CD14-positive monocyte (primary cell): ENCODE measurements around the gene ITGA5. TPM values are rescaled to one million over a fixed set of nuclear protein-coding genes. Genes with fewer than 3 reads are reported as not detected.

Experiments used
- DNase-seq, 3 donors: peaks; one replicate each; pipeline ENCODE4 v3.0.0-alpha.2; 2011 to 2022
- H2AFZ ChIP-seq: 2 replicates; pipeline ENCODE4 v1.6.0; 2012; ENCODE audit warnings: mild to moderate bottlenecking, low read depth, low read length, inconsistent platforms; ENCODE audit not compliant: insufficient read depth, poor library complexity, severe bottlenecking
- H3K27ac ChIP-seq, 2 donors: 1 replicate in 1 of 2; 2 replicates in 1 of 2; pipeline ENCODE4 v1.5.1; 2012 to 2013; ENCODE audit warnings: low read length in 2 of 2, control low read depth in 1 of 2, inconsistent platforms in 1 of 2, low read depth in 1 of 2, mild to moderate bottlenecking in 1 of 2
- H3K27me3 ChIP-seq, 2 donors: one replicate each; pipeline versions ENCODE4 v1.6.0 to v1.6.1; 2011 to 2013; ENCODE audit warnings: low read length in 2 of 2; ENCODE audit not compliant: control insufficient read depth in 2 of 2, insufficient read depth in 2 of 2
- H3K36me3 ChIP-seq, 2 donors: replicated peaks in 1 of 2; 1 replicate in 1 of 2; 2 replicates in 1 of 2; pipeline versions ENCODE4 v1.5.1 to v1.6.1; 2012 to 2013; ENCODE audit warnings: low read length in 2 of 2, control low read depth in 1 of 2, inconsistent platforms in 1 of 2, mild to moderate bottlenecking in 1 of 2; ENCODE audit not compliant: insufficient read depth in 2 of 2, control insufficient read depth in 1 of 2
- H3K4me1 ChIP-seq, 2 donors: 1 replicate in 1 of 2; 2 replicates in 1 of 2; pipeline versions ENCODE4 v1.5.1 to v1.6.1; 2012 to 2013; ENCODE audit warnings: low read length in 2 of 2, control low read depth in 1 of 2, inconsistent platforms in 1 of 2, mild to moderate bottlenecking in 1 of 2, moderate library complexity in 1 of 2; ENCODE audit not compliant: insufficient read depth in 2 of 2, control insufficient read depth in 1 of 2
- H3K4me2 ChIP-seq: replicated peaks from 2 replicates; pipeline ENCODE3; 2012; ENCODE audit warnings: low read length, moderate library complexity, mild to moderate bottlenecking; ENCODE audit not compliant: poor library complexity, severe bottlenecking; ENCODE audit errors: extremely low read depth
- H3K4me3 ChIP-seq, 3 experiments: fragments of 200-600 bp in 1 of 3; sonication (generic) in 1 of 3; replicated peaks in 1 of 3; 1 replicate in 2 of 3; 2 replicates in 1 of 3; pipeline ENCODE4 v1.5.1; 2011 to 2013; ENCODE audit warnings: low read length in 3 of 3, mild to moderate bottlenecking in 3 of 3, control low read depth in 2 of 3, low read depth in 2 of 3, inconsistent platforms in 1 of 3, moderate library complexity in 1 of 3
- H3K79me2 ChIP-seq: 2 replicates; pipeline ENCODE4 v1.6.0; 2012; ENCODE audit warnings: mild to moderate bottlenecking, control low read depth, inconsistent platforms, low read length, moderate library complexity; ENCODE audit not compliant: insufficient read depth
- H3K9ac ChIP-seq: 2 replicates; pipeline ENCODE4 v1.6.0; 2017; ENCODE audit warnings: low read length, mild to moderate bottlenecking; ENCODE audit not compliant: insufficient read depth, poor library complexity, severe bottlenecking
- H3K9me3 ChIP-seq, 2 donors: replicated peaks in 1 of 2; 1 replicate in 1 of 2; 2 replicates in 1 of 2; pipeline versions ENCODE4 v1.5.1 to v1.6.1; 2012 to 2013; ENCODE audit warnings: low read length in 2 of 2, control low read depth in 1 of 2; ENCODE audit not compliant: control insufficient read depth in 1 of 2, insufficient read depth in 1 of 2
- H4K20me1 ChIP-seq: 2 replicates; pipeline ENCODE4 v1.6.0; 2012; ENCODE audit warnings: mild to moderate bottlenecking, low read length, control low read depth, moderate library complexity; ENCODE audit not compliant: insufficient read depth
- H3K27ac Mint-ChIP-seq, 7 donors: one replicate each; pipeline ENCODE4 v1.8.0; 2020; ENCODE audit warnings: mild to moderate bottlenecking in 7 of 7, mixed read lengths in 7 of 7, moderate library complexity in 6 of 7, inconsistent platforms in 2 of 7
- H3K27me3 Mint-ChIP-seq, 3 donors: one replicate each; pipeline ENCODE4 v1.8.0; 2021 to 2022; ENCODE audit warnings: low read depth in 3 of 3, mild to moderate bottlenecking in 3 of 3, mixed read lengths in 3 of 3, moderate library complexity in 3 of 3, inconsistent platforms in 1 of 3
- H3K36me3 Mint-ChIP-seq, 2 donors: one replicate each; pipeline ENCODE4 v1.8.0; 2020; ENCODE audit warnings: mixed read lengths in 2 of 2, inconsistent platforms in 1 of 2, mild to moderate bottlenecking in 1 of 2
- H3K4me1 Mint-ChIP-seq: one replicate; pipeline ENCODE4 v1.8.0; 2020; ENCODE audit warnings: mild to moderate bottlenecking, mixed read lengths
- H3K4me3 Mint-ChIP-seq, 2 donors: one replicate each; pipeline ENCODE4 v1.8.0; 2020; ENCODE audit warnings: mild to moderate bottlenecking in 2 of 2, mixed read lengths in 2 of 2, moderate library complexity in 1 of 2
- H3K9me3 Mint-ChIP-seq, 7 donors: one replicate each; pipeline ENCODE4 v1.8.0; 2020 to 2022; ENCODE audit warnings: mixed read lengths in 7 of 7, mild to moderate bottlenecking in 6 of 7, moderate library complexity in 6 of 7, inconsistent platforms in 2 of 7
- CTCF ChIP-seq: fragments of 200-600 bp; IDR thresholded peaks from one replicate; pipeline ENCODE4 v1.8.0; 2022; ENCODE audit warnings: antibody characterized with exemption, mild to moderate bottlenecking
- WGBS: methylation state at CpG from one replicate; pipeline ENCODE4 v1.1.5; 2013; ENCODE audit warnings: missing lambda C conversion rate; ENCODE audit not compliant: insufficient coverage; 5-methylcytosine and 5-hydroxymethylcytosine counted together
- intact Hi-C, 2 donors: fragments of 100-400 bp; cut with micrococcal nuclease; formaldehyde crosslinking; loops; one replicate each; pipeline versions ENCODE4 v1.15.0 to v1.15.1; 2023
- polyA plus RNA-seq, 3 donors: library from polyadenylated mRNA; depleted of rRNA in 1 of 3; unstranded in 2 of 3; stranded (reverse) in 1 of 3; fragments of 300-500 nt in 2 of 3; fragments of >200 nt in 1 of 3; fragmentation: Illumina TruSeq in 2 of 3; gene quantifications; 1 replicate in 2 of 3; 2 replicates in 1 of 3; pipeline ENCODE4 v1.2.3, GENCODE V29; 2012 to 2021

The ITGA5 gene
- polyA plus RNA-seq, 3 donors, result 85.5 to 142 (median 99.4) TPM

- no peaks in the 10 kb centered on the region for H4K20me1 ChIP-seq
- no peaks in the 10 kb centered on the region for H3K36me3 ChIP-seq
- H3K4me2 ChIP-seq, result no peak overlapping the region
- no peak for DNase-seq
- H3K4me1 ChIP-seq, result peaks cover 34 to 54% of the 10 kb centered on the region in 2 donors
- no peaks in the 10 kb centered on the region for H3K79me2 ChIP-seq
- H3K4me3 ChIP-seq, result no peak overlapping the region
- no peaks in the 10 kb centered on the region for H3K9me3 ChIP-seq
- no peak for TF ChIP-seq CTCF
- Mint-ChIP-seq H3K27ac (no peak overlapping the region), H3K4me3 (no peak overlapping the region), H3K9me3 (peaks cover 0 to 4% (median 0%) of the 10 kb centered on the region in 7 donors), H3K27me3 (peaks cover 9 to 14% (median 14%) of the 10 kb centered on the region in 3 donors), H3K36me3 (peaks cover 0 to 2% of the 10 kb centered on the region in 2 donors), H3K4me1 (peaks cover 67% of the 10 kb centered on the region)
- H3K27ac ChIP-seq, result no peak overlapping the region
- 100% methylated on average over 3 of the region's 4 CpGs for WGBS
- H2AFZ ChIP-seq, result no peak overlapping the region
- intact Hi-C loops, result no loop called here
- no peaks in the 10 kb centered on the region for H3K27me3 ChIP-seq
- H3K9ac ChIP-seq, result no peak overlapping the region
Measured at GRCh38 chr12:54427106-54427505, 8.0 kb upstream of the ITGA5 start.

- Histone ChIP-seq H3K4me2 (no peak overlapping the region), H3K27ac (no peak overlapping the region), H3K4me1 (peaks cover 32 to 57% of the 10 kb centered on the region in 2 donors), H3K27me3 (no peaks in the 10 kb centered on the region), H3K36me3 (no peaks in the 10 kb centered on the region), H4K20me1 (no peaks in the 10 kb centered on the region), H3K9ac (no peak overlapping the region), H3K4me3 (no peak overlapping the region), H3K79me2 (no peaks in the 10 kb centered on the region), H2AFZ (no peak overlapping the region), H3K9me3 (no peaks in the 10 kb centered on the region)
- H3K4me1 Mint-ChIP-seq, result peaks cover 68% of the 10 kb centered on the region
- peak overlapping the region in 1 of 7 donors; percentile 3 for H3K27ac Mint-ChIP-seq
- H3K9me3 Mint-ChIP-seq, result peaks cover 0 to 4% (median 0%) of the 10 kb centered on the region in 7 donors
- intact Hi-C loops, result no loop called here
- WGBS, result no CpG with 5 or more reads among the region's 3 CpGs
- H3K36me3 Mint-ChIP-seq, result peaks cover 0 to 5% of the 10 kb centered on the region in 2 donors
- H3K27me3 Mint-ChIP-seq, result peaks cover 5 to 14% (median 11%) of the 10 kb centered on the region in 3 donors
- no peak for TF ChIP-seq CTCF
- DNase-seq, result no peak
- H3K4me3 Mint-ChIP-seq, result no peak overlapping the region
Measured at GRCh38 chr12:54426690-54427089, 7.6 kb upstream of the ITGA5 start.
